GM23338 (cell line): Measurements from ENCODE around the gene GNS. TPM values are rescaled to one million over a fixed set of nuclear protein-coding genes. Genes with fewer than 3 reads are reported as not detected.

Experiments used
- ATAC-seq: fragments of 200-7000 bp; cut with Tn5 transposase; 3 replicates; pipeline ENCODE4 v1.9.1; 2020
- DNase-seq: peaks from one replicate; pipeline ENCODE4 v3.0.0-alpha.2; 2015; ENCODE audit warnings: low spot score
- H2AFZ ChIP-seq: fragments of 200-600 bp; sonication (generic); 2 replicates; pipeline ENCODE4 v1.8.0; 2016; ENCODE audit warnings: antibody characterized with exemption, mild to moderate bottlenecking, moderate library complexity
- H3F3A ChIP-seq: fragments of 200-600 bp; sonication (generic); replicated peaks from 2 replicates; pipeline ENCODE4 v1.8.0; 2017; ENCODE audit warnings: antibody characterized with exemption, mixed run types, low read depth
- H3K27ac ChIP-seq: fragments of 200-600 bp; sonication (generic); 2 replicates; pipeline ENCODE4 v1.6.1; 2016; ENCODE audit warnings: low read depth
- H3K27me3 ChIP-seq: fragments of 200-600 bp; sonication (generic); 2 replicates; pipeline ENCODE4 v1.8.0; 2016; ENCODE audit warnings: mild to moderate bottlenecking, mixed run types, moderate library complexity; ENCODE audit not compliant: insufficient read depth
- H3K36me3 ChIP-seq: fragments of 200-600 bp; sonication (generic); 2 replicates; pipeline ENCODE4 v1.8.0; 2016; ENCODE audit warnings: mild to moderate bottlenecking; ENCODE audit not compliant: insufficient read depth
- H3K4me1 ChIP-seq: fragments of 200-600 bp; sonication (generic); 2 replicates; pipeline ENCODE4 v1.8.0; 2016; ENCODE audit warnings: mild to moderate bottlenecking, moderate library complexity; ENCODE audit not compliant: insufficient read depth
- H3K4me2 ChIP-seq: fragments of 200-600 bp; sonication (generic); 2 replicates; pipeline ENCODE4 v1.7.1; 2017; ENCODE audit warnings: mixed run types
- H3K4me3 ChIP-seq: fragments of 200-600 bp; sonication (generic); 2 replicates; pipeline ENCODE4 v1.6.1; 2016; ENCODE audit warnings: mixed run types
- H3K79me2 ChIP-seq: fragments of 200-600 bp; sonication (generic); replicated peaks from 2 replicates; pipeline ENCODE4 v1.8.0; 2017; ENCODE audit warnings: mild to moderate bottlenecking; ENCODE audit not compliant: insufficient read depth
- H3K9me2 ChIP-seq: fragments of 200-600 bp; sonication (generic); 2 replicates; pipeline ENCODE4 v1.8.0; 2017; ENCODE audit not compliant: insufficient read depth
- H4K20me1 ChIP-seq: fragments of 200-600 bp; sonication (generic); replicated peaks from 2 replicates; pipeline ENCODE4 v1.8.0; 2017; ENCODE audit warnings: mild to moderate bottlenecking; ENCODE audit not compliant: insufficient read depth
- H3K27ac Mint-ChIP-seq: 2 replicates; pipeline ENCODE4 v1.8.0; 2020; ENCODE audit warnings: inconsistent platforms, mild to moderate bottlenecking, moderate library complexity, mixed read lengths
- H3K27me3 Mint-ChIP-seq: 3 replicates; pipeline ENCODE4 v1.8.0; 2022; ENCODE audit warnings: low read depth, mild to moderate bottlenecking, moderate library complexity, mixed read lengths, inconsistent platforms; ENCODE audit not compliant: insufficient read depth, poor library complexity
- H3K36me3 Mint-ChIP-seq: 3 replicates; pipeline ENCODE4 v1.8.0; 2021; ENCODE audit warnings: low read depth, mild to moderate bottlenecking, inconsistent platforms, moderate library complexity, mixed read lengths
- H3K4me1 Mint-ChIP-seq: 3 replicates; pipeline ENCODE4 v1.8.0; 2020; ENCODE audit warnings: mild to moderate bottlenecking, inconsistent platforms, mixed read lengths
- H3K4me3 Mint-ChIP-seq: 3 replicates; pipeline ENCODE4 v1.8.0; 2021; ENCODE audit warnings: moderate library complexity, mild to moderate bottlenecking, inconsistent platforms, mixed read lengths
- H3K9me3 Mint-ChIP-seq: 3 replicates; pipeline ENCODE4 v1.8.0; 2020; ENCODE audit warnings: moderate library complexity, mild to moderate bottlenecking, inconsistent platforms, mixed read lengths
- CREB1 ChIP-seq: fragments of 250-450 bp; sonication (Bioruptor Pico); IDR thresholded peaks from 2 replicates; pipeline ENCODE4 v1.5.0; 2020; ENCODE audit warnings: low read depth, mild to moderate bottlenecking, moderate library complexity
- CTCF ChIP-seq, 2 experiments: fragments of 200-600 bp in 1 of 2; sonication (generic) in 1 of 2; conservative IDR thresholded peaks; 2 replicates each; pipeline versions ENCODE4 v1.5.1 to v1.6.1; 2016 to 2017; ENCODE audit warnings: antibody characterized with exemption in 2 of 2, low read depth in 2 of 2, mild to moderate bottlenecking in 2 of 2, moderate library complexity in 1 of 2
- ETS1 ChIP-seq: IDR thresholded peaks from 2 replicates; pipeline ENCODE4 v1.6.1; 2016; ENCODE audit warnings: antibody characterized with exemption
- EZH2 ChIP-seq: fragments of 200-600 bp; sonication (generic); IDR thresholded peaks from one replicate; pipeline ENCODE4 v1.8.0; 2017; ENCODE audit warnings: antibody characterized with exemption, mild to moderate bottlenecking, low read depth; ENCODE audit not compliant: unreplicated experiment
- EZH2phosphoT487 ChIP-seq: fragments of 200-600 bp; sonication (generic); IDR thresholded peaks from one replicate; pipeline ENCODE4 v1.8.1; 2018; ENCODE audit warnings: antibody characterized with exemption; ENCODE audit not compliant: unreplicated experiment
- JUNB ChIP-seq: IDR thresholded peaks from one replicate; pipeline ENCODE4 v1.6.1; 2016; ENCODE audit warnings: antibody characterized with exemption; ENCODE audit not compliant: unreplicated experiment
- NANOG ChIP-seq: IDR thresholded peaks from 2 replicates; pipeline ENCODE4 v1.6.1; 2016; ENCODE audit warnings: antibody characterized with exemption, borderline replicate concordance
- POLR2AphosphoS5 ChIP-seq: IDR thresholded peaks from 2 replicates; pipeline ENCODE4 v1.6.1; 2016; ENCODE audit warnings: antibody characterized with exemption, low read depth
- REST ChIP-seq: IDR thresholded peaks from one replicate; pipeline ENCODE4 v1.6.1; 2018; ENCODE audit warnings: antibody characterized with exemption; ENCODE audit not compliant: unreplicated experiment
- STAT1 ChIP-seq: IDR thresholded peaks from one replicate; pipeline ENCODE4 v1.6.1; 2016; ENCODE audit warnings: antibody characterized with exemption; ENCODE audit not compliant: unreplicated experiment
- ZNF114 ChIP-seq: fragments of 250-450 bp; sonication (Bioruptor Pico); IDR thresholded peaks from 2 replicates; pipeline ENCODE4 v1.5.0; 2020; ENCODE audit warnings: mild to moderate bottlenecking, moderate library complexity
- ZNF331 ChIP-seq: fragments of 250-450 bp; sonication (Bioruptor Pico); IDR thresholded peaks from 2 replicates; pipeline ENCODE4 v1.5.0; 2020; ENCODE audit warnings: low read depth, mild to moderate bottlenecking, moderate library complexity
- ZNF462 ChIP-seq: fragments of 250-450 bp; sonication (Bioruptor Pico); IDR thresholded peaks from 2 replicates; pipeline ENCODE4 v1.5.0; 2020; ENCODE audit warnings: mild to moderate bottlenecking, moderate library complexity
- polyA plus RNA-seq: library from polyadenylated mRNA; unstranded; fragments of >200 nt; fragmentation: Nextera tagmentation; extraction: Ambion mirVana; gene quantifications from 2 replicates; pipeline ENCODE4 v1.2.1, GENCODE V29; 2016
- total RNA-seq: library from RNA; depleted of rRNA; stranded (reverse); fragments of >200 nt; shearing (Covaris generic); gene quantifications from 2 replicates; pipeline ENCODE4 v1.2.3, GENCODE V29; 2014

The GNS gene
- total and polyA plus RNA-seq, 2 experiments from 2014 or later, result 12.3 to 34.9 TPM

GRCh38 chr12:64707926-64708325 is 51.3 kb downstream of the GNS start:
- H2AFZ ChIP-seq, result no peak overlapping the region
- H3K4me2 ChIP-seq, result no peak overlapping the region
- DNase-seq (no peak), ATAC-seq (no peak)
- no peaks in the 10 kb centered on the region for H3F3A ChIP-seq
- Mint-ChIP-seq H3K36me3 (peaks cover 3% of the 10 kb centered on the region; the same call in 1 of the 3 replicates), H3K9me3 (no peaks in the 10 kb centered on the region; the same call in 2 of the 3 replicates), H3K4me1 (no peaks in the 10 kb centered on the region), H3K4me3 (no peak overlapping the region), H3K27me3 (peaks cover 3% of the 10 kb centered on the region), H3K27ac (no peak overlapping the region)
- H3K36me3 ChIP-seq, result no peaks in the 10 kb centered on the region
- no peak for TF ChIP-seq CREB1 (CRISPR knock-in tag)
- TF ChIP-seq EZH2phosphoT487, result no peak
- no peak for TF ChIP-seq ETS1
- TF ChIP-seq POLR2AphosphoS5, result no peak
- no peak for TF ChIP-seq NANOG
- no peak for TF ChIP-seq CTCF (conservative IDR thresholded peaks at IDR 0.05; ENCODE audit: low read depth in 2 of 2)
- no peak for TF ChIP-seq ZNF114 (CRISPR knock-in tag)
- TF ChIP-seq REST, result no peak
- no peak for TF ChIP-seq EZH2
- TF ChIP-seq STAT1, result no peak
- no peak for TF ChIP-seq JUNB
- no peak for TF ChIP-seq ZNF462 (CRISPR knock-in tag)
- no peak for TF ChIP-seq ZNF331 (CRISPR knock-in tag)
- no peaks in the 10 kb centered on the region for H3K79me2 ChIP-seq
- H3K27ac ChIP-seq, result no peak overlapping the region
- H3K27me3 ChIP-seq, result no peaks in the 10 kb centered on the region
- H3K4me1 ChIP-seq, result no peaks in the 10 kb centered on the region
- 0 out of 2 replicates have a peak, but pooled peaks cover 4% of the 10 kb centered on the region for H3K9me2 ChIP-seq
- no peaks in the 10 kb centered on the region for H4K20me1 ChIP-seq
- no peak overlapping the region for H3K4me3 ChIP-seq
